CD4-positive, alpha-beta T cell (primary cell): Measurements from ENCODE around the gene IQSEC1. TPM values are rescaled to one million over a fixed set of nuclear protein-coding genes. Genes with fewer than 3 reads are reported as not detected.

Source experiments
- ATAC-seq: fragments of 200-7000 bp; cut with Tn5 transposase; one replicate; pipeline ENCODE4 v1.10.0; 2022; ENCODE audit warnings: mild to moderate bottlenecking; ENCODE audit not compliant: poor library complexity
- CTCF ChIA-PET: fragments of 350-600 bp; sonication (Branson Sonifier 250); formaldehyde crosslinking; loops from one replicate; lab custom pipeline; 2021; ENCODE audit warnings: antibody characterized with exemption, inconsistent platforms; lab: Charles Lee
- POLR2A ChIA-PET: fragments of 350-600 bp; sonication (Branson Sonifier 250); formaldehyde crosslinking; loops from one replicate; lab custom pipeline; 2021; ENCODE audit warnings: antibody characterized with exemption, inconsistent platforms; lab: Charles Lee
- DNase-seq, 14 experiments: peaks; one replicate each; pipeline ENCODE4 v3.0.0-alpha.2; 2013 to 2020; ENCODE audit warnings: mixed read lengths in 2 of 14
- H3K27ac ChIP-seq, 2 donors: one replicate each; pipeline versions ENCODE4 v1.5.1 to v1.7.0; 2013; ENCODE audit warnings: low read length in 2 of 2, low read depth in 1 of 2, mild to moderate bottlenecking in 1 of 2
- H3K27me3 ChIP-seq, 2 experiments: 1 replicate in 1 of 2; 2 replicates in 1 of 2; pipeline versions ENCODE4 v1.6.1 to v1.7.0; 2013; ENCODE audit warnings: low read length in 2 of 2, control low read depth in 1 of 2, mild to moderate bottlenecking in 1 of 2, moderate library complexity in 1 of 2; ENCODE audit not compliant: insufficient read depth in 2 of 2, control insufficient read depth in 1 of 2
- H3K36me3 ChIP-seq: one replicate; pipeline ENCODE4 v1.6.1; 2013; ENCODE audit warnings: low read length, control low read depth; ENCODE audit not compliant: insufficient read depth
- H3K4me1 ChIP-seq: one replicate; pipeline ENCODE4 v1.6.1; 2013; ENCODE audit warnings: low read length, control low read depth; ENCODE audit not compliant: insufficient read depth
- H3K4me3 ChIP-seq: one replicate; pipeline ENCODE4 v1.5.1; 2013; ENCODE audit warnings: mild to moderate bottlenecking, low read length, moderate library complexity
- H3K9me3 ChIP-seq, 2 experiments: 1 replicate in 1 of 2; 2 replicates in 1 of 2; pipeline versions ENCODE4 v1.6.1 to v1.7.0; 2013; ENCODE audit warnings: low read length in 2 of 2, mild to moderate bottlenecking in 2 of 2, control low read depth in 1 of 2, moderate library complexity in 1 of 2; ENCODE audit not compliant: control insufficient read depth in 1 of 2, insufficient read depth in 1 of 2
- H3K27ac Mint-ChIP-seq: one replicate; pipeline ENCODE4 v1.8.0; 2020; ENCODE audit warnings: mixed read lengths
- H3K27me3 Mint-ChIP-seq: one replicate; pipeline ENCODE4 v1.8.0; 2021; ENCODE audit warnings: mixed read lengths
- H3K36me3 Mint-ChIP-seq: one replicate; pipeline ENCODE4 v1.8.0; 2021; ENCODE audit warnings: low read depth, mixed read lengths
- H3K4me1 Mint-ChIP-seq: one replicate; pipeline ENCODE4 v1.8.0; 2021; ENCODE audit warnings: low read depth, mixed read lengths
- H3K4me3 Mint-ChIP-seq: one replicate; pipeline ENCODE4 v1.8.0; 2020; ENCODE audit warnings: mild to moderate bottlenecking, mixed read lengths
- H3K9me3 Mint-ChIP-seq: one replicate; pipeline ENCODE4 v1.8.0; 2020; ENCODE audit warnings: mixed read lengths
- CTCF ChIP-seq: fragments of 200-600 bp; IDR thresholded peaks from one replicate; pipeline ENCODE4 v1.8.0; 2022; ENCODE audit warnings: antibody characterized with exemption, mild to moderate bottlenecking
- intact Hi-C, 2 experiments: fragments of 100-400 bp; cut with DNase I in 1 of 2; cut with micrococcal nuclease in 1 of 2; formaldehyde crosslinking; loops; one replicate each; pipeline versions ENCODE4 v1.15.1 to v1.9.0; 2023 to 2025; cut with DNase I, micrococcal nuclease
- total RNA-seq, 174 experiments: library from RNA in 2 of 174; stranded (reverse) in 2 of 174; gene quantifications; one replicate each; pipeline ENCODE4 v1.2.3 and lab custom pipeline; 2021 to 2026

The IQSEC1 gene
- total RNA-seq, 2 experiments from 2014 or later, result 102 to 108 TPM

- H3K36me3 ChIP-seq, result no peaks in the 10 kb centered on the region
- peaks cover 3% of the 10 kb centered on the region for H3K4me1 ChIP-seq
- no peak for TF ChIP-seq CTCF
- H3K9me3 Mint-ChIP-seq, result no peaks in the 10 kb centered on the region
- no peak overlapping the region for H3K4me3 Mint-ChIP-seq
- DNase-seq, result no peak
- H3K27me3 Mint-ChIP-seq, result no peaks in the 10 kb centered on the region
- no peak for ATAC-seq
- ChIA-PET CTCF (no interaction called here), POLR2A (no interaction called here)
- no peak overlapping the region for H3K27ac Mint-ChIP-seq
- no peaks in the 10 kb centered on the region for H3K9me3 ChIP-seq
- no peak overlapping the region for H3K27ac ChIP-seq
- peaks cover 2% of the 10 kb centered on the region for H3K4me1 Mint-ChIP-seq
- intact Hi-C loops, result no loop called here
- H3K27me3 ChIP-seq, result no peaks in the 10 kb centered on the region
- no peak overlapping the region for H3K4me3 ChIP-seq
- H3K36me3 Mint-ChIP-seq, result no peaks in the 10 kb centered on the region
Measured at GRCh38 chr3:13023235-13023970, 49.8 kb downstream of the IQSEC1 start.

- intact Hi-C loops, result no loop called here
- H3K9me3 Mint-ChIP-seq, result no peaks in the 10 kb centered on the region
Measured at GRCh38 chr3:13022348-13023234, 50.6 kb downstream of the IQSEC1 start.

More at GRCh38 chr3:13022348-13023234, 50.6 kb downstream of the IQSEC1 start:
- Histone ChIP-seq H3K36me3 (no peaks in the 10 kb centered on the region), H3K27ac (no peak overlapping the region), H3K4me3 (no peak overlapping the region), H3K9me3 (no peaks in the 10 kb centered on the region), H3K4me1 (peaks cover 11% of the 10 kb centered on the region), H3K27me3 (no peaks in the 10 kb centered on the region)
- no peaks in the 10 kb centered on the region for H3K27me3 Mint-ChIP-seq
- TF ChIP-seq CTCF, result no peak
- no peak overlapping the region for H3K27ac Mint-ChIP-seq
- no peak overlapping the region for H3K4me3 Mint-ChIP-seq
- peaks cover 7% of the 10 kb centered on the region for H3K4me1 Mint-ChIP-seq
- ATAC-seq, result no peak
- no peaks in the 10 kb centered on the region for H3K36me3 Mint-ChIP-seq
- ChIA-PET CTCF (interaction anchor here (1.2 kb wide), 1 partner anchor 28 kb away, joined by 3 read pairs; no protein-coding TSS in a partner anchor), POLR2A (no interaction called here)
- DNase-seq, result peak in 1 of 14 experiments; percentile 6
